Nephron (organoid): ENCODE results near the gene TTLL5.

Experiments
- H3K27ac Mint-ChIP-seq, 3 experiments: 2 replicates each; pipeline ENCODE4 v1.8.0; 2020; ENCODE audit warnings: mixed read lengths in 3 of 3, mild to moderate bottlenecking in 2 of 3, moderate library complexity in 1 of 3
- H3K27me3 Mint-ChIP-seq: 2 replicates; pipeline ENCODE4 v1.8.0; 2021; ENCODE audit warnings: low read depth, mild to moderate bottlenecking, moderate library complexity, mixed read lengths
- H3K36me3 Mint-ChIP-seq: 2 replicates; pipeline ENCODE4 v1.8.0; 2020; ENCODE audit warnings: low read depth, mixed read lengths
- H3K4me1 Mint-ChIP-seq: 2 replicates; pipeline ENCODE4 v1.8.0; 2020; ENCODE audit warnings: mixed read lengths
- H3K4me3 Mint-ChIP-seq, 3 experiments: 2 replicates each; pipeline ENCODE4 v1.8.0; 2020; ENCODE audit warnings: mild to moderate bottlenecking in 3 of 3, mixed read lengths in 3 of 3, moderate library complexity in 2 of 3
- H3K9me3 Mint-ChIP-seq: 2 replicates; pipeline ENCODE4 v1.8.0; 2020; ENCODE audit warnings: mixed read lengths
- TF ChIP-seq, protein P1 (sequence below), 3 experiments: fragments of 200-600 bp; sonication (generic); IDR thresholded peaks; one replicate each; pipeline ENCODE4 v1.5.0; 2021; ENCODE audit warnings: antibody characterized with exemption in 3 of 3; ENCODE audit not compliant: unreplicated experiment in 3 of 3

TTLL5 gene

GRCh38 chr14:75727124-75727523, 66.1 kb downstream of the TTLL5 start:
- peaks cover 14% of the 10 kb centered on the region for H3K4me1 Mint-ChIP-seq
- peaks cover 75% of the 10 kb centered on the region for H3K36me3 Mint-ChIP-seq
- no peak overlapping the region for H3K4me3 Mint-ChIP-seq
- H3K27me3 Mint-ChIP-seq: no peaks in the 10 kb centered on the region
- TF ChIP-seq, protein P1, sequence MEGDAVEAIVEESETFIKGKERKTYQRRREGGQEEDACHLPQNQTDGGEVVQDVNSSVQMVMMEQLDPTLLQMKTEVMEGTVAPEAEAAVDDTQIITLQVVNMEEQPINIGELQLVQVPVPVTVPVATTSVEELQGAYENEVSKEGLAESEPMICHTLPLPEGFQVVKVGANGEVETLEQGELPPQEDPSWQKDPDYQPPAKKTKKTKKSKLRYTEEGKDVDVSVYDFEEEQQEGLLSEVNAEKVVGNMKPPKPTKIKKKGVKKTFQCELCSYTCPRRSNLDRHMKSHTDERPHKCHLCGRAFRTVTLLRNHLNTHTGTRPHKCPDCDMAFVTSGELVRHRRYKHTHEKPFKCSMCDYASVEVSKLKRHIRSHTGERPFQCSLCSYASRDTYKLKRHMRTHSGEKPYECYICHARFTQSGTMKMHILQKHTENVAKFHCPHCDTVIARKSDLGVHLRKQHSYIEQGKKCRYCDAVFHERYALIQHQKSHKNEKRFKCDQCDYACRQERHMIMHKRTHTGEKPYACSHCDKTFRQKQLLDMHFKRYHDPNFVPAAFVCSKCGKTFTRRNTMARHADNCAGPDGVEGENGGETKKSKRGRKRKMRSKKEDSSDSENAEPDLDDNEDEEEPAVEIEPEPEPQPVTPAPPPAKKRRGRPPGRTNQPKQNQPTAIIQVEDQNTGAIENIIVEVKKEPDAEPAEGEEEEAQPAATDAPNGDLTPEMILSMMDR (IDR thresholded peaks at IDR 0.05; ENCODE audit: unreplicated experiment in 3 of 3): no peak
- H3K27ac Mint-ChIP-seq: no peak overlapping the region
- H3K9me3 Mint-ChIP-seq: peaks cover 11% of the 10 kb centered on the region

DNA sequence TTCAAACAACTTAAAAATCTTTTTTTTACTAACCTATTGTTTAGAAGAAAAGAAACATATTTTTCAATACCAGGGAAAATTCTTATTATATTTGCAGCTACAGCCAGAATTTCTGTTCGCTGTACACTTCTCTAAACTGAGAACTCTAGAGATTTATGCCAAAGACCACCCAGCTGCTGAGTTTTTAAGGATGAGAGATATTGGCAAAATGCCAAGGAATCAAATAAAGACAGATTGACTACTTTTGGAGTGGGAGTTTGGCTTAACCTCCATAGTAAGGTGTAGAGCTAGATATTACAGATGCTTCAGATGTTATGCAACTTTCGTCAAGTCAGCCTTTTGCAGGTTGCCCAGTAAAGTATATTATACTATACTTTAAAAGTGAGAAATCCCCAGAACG, 71.8 kb downstream of the TTLL5 start:
- Mint-ChIP-seq H3K27ac (no peak overlapping the region), H3K4me1 (no peaks in the 10 kb centered on the region), H3K9me3 (no peaks in the 10 kb centered on the region), H3K36me3 (peaks cover 52% of the 10 kb centered on the region), H3K4me3 (no peak overlapping the region), H3K27me3 (no peaks in the 10 kb centered on the region)
- TF ChIP-seq, protein P1 (IDR thresholded peaks at IDR 0.05; ENCODE audit: unreplicated experiment in 3 of 3): no peak

DNA sequence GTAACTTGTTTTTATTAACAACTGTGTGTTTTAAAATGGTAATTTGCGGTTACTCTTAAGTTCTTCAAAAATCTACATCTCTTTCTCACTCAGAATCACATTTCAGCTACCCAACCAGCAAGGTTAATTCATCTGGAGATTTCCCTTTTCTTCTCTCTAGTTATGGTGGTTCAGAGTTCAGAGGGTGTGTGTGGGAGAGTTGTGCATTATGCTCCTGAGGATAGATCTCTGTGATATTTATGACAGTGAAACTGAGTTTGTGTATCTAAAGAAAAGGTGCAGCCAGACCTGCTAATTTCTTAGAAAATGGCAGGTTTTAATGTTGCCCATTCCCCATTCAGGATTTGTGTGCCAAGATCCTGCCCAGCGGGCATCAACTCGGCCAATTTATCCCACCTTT, 73.8 kb downstream of the TTLL5 start:
- peaks cover 45% of the 10 kb centered on the region for H3K36me3 Mint-ChIP-seq
- H3K4me3 Mint-ChIP-seq: no peak overlapping the region
- H3K9me3 Mint-ChIP-seq: no peaks in the 10 kb centered on the region
- no peaks in the 10 kb centered on the region for H3K27me3 Mint-ChIP-seq
- no peaks in the 10 kb centered on the region for H3K4me1 Mint-ChIP-seq
- H3K27ac Mint-ChIP-seq: no peak overlapping the region
- TF ChIP-seq, protein P1 (IDR thresholded peaks at IDR 0.05; ENCODE audit: unreplicated experiment in 3 of 3): no peak

DNA sequence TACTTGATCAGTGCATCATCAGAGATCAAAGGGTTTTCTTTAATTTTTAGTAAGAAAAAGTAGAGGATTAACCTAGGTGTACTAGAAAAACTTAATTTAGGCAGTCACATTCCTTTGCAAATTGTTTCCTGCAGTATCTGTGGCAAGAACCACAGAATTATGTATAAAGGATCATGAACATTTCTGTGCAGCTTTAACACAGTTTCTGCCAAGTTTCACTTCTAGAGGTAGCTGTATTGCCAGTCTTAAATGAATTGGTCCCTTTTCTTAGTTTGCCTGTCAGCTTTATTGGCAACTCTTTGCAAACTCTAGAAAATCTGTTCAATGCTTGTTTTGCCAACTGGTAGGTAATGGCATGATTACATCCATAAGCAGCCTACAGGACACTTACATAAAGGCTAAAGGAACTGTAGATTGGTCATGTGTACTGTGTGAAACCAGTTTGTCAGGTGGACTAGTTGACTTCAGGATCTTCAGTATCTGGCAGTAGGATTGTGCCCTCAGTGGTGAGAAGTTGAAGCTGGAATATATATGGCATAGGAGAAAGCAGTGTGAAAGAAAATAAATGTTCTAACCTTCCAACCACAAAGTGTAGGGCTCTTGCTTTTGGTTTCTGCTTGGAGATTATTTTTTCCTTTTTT, 75.9 kb downstream of the TTLL5 start:
- peak overlapping the region in 2 of 3 experiments; percentile 46 to 55 for H3K27ac Mint-ChIP-seq
- no peaks in the 10 kb centered on the region for H3K9me3 Mint-ChIP-seq
- no peaks in the 10 kb centered on the region for H3K4me1 Mint-ChIP-seq
- peaks cover 35% of the 10 kb centered on the region for H3K36me3 Mint-ChIP-seq
- no peak overlapping the region for H3K4me3 Mint-ChIP-seq
- TF ChIP-seq, protein P1 (IDR thresholded peaks at IDR 0.05; ENCODE audit: unreplicated experiment in 3 of 3): no peak
- H3K27me3 Mint-ChIP-seq: no peaks in the 10 kb centered on the region

DNA sequence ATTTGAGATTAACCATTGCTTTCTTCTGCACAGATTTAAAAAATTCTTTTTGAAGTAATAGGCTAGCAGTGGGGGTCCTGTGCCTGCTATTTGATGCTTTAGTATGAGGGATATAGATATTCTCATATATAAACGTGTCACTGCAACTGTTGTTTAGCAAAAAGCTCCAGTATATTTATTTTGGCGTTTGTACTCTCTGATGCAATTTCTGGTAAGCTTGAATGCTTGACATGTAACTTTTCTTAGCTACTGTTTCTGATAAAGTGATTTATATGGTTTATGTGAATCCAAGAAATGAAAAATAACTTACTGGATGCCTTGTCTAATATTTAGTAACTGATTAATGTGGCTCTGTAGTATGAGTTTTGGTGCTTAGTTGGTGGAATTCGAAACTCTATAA, 77.1 kb downstream of the TTLL5 start:
- Mint-ChIP-seq H3K4me3 (no peak overlapping the region), H3K27me3 (no peaks in the 10 kb centered on the region), H3K4me1 (no peaks in the 10 kb centered on the region), H3K36me3 (peaks cover 38% of the 10 kb centered on the region), H3K9me3 (no peaks in the 10 kb centered on the region), H3K27ac (peak overlapping the region in 1 of 3 experiments; percentile 46)
- TF ChIP-seq, protein P1 (IDR thresholded peaks at IDR 0.05; ENCODE audit: unreplicated experiment in 3 of 3): no peak

GRCh38 chr14:75742867-75743266, 81.8 kb downstream of the TTLL5 start:
- Mint-ChIP-seq H3K36me3 (peaks cover 58% of the 10 kb centered on the region), H3K27ac (no peak overlapping the region), H3K9me3 (peaks cover 20% of the 10 kb centered on the region), H3K4me3 (no peak overlapping the region), H3K4me1 (no peaks in the 10 kb centered on the region), H3K27me3 (no peaks in the 10 kb centered on the region)
- TF ChIP-seq, protein P1 (IDR thresholded peaks at IDR 0.05; ENCODE audit: unreplicated experiment in 3 of 3): no peak
